Skeletal muscle tissue (tissue), 4 donors: Measurements from ENCODE around the gene EMP1. TPM values are rescaled to one million over a fixed set of nuclear protein-coding genes. Genes with fewer than 3 reads are reported as not detected.

Experiments used
- H3K27ac ChIP-seq: one replicate; pipeline ENCODE4 v1.7.0; 2013; ENCODE audit warnings: mild to moderate bottlenecking, low read depth, low read length, inconsistent platforms
- H3K27me3 ChIP-seq, 3 donors: one replicate each; pipeline ENCODE4 v1.7.0; 2013; ENCODE audit warnings: low read length in 3 of 3; ENCODE audit not compliant: control insufficient read depth in 3 of 3, insufficient read depth in 3 of 3
- H3K36me3 ChIP-seq, 3 donors: one replicate each; pipeline ENCODE4 v1.7.0; 2013; ENCODE audit warnings: low read length in 3 of 3; ENCODE audit not compliant: control insufficient read depth in 3 of 3, insufficient read depth in 3 of 3
- H3K4me1 ChIP-seq, 3 donors: one replicate each; pipeline ENCODE4 v1.7.0; 2013; ENCODE audit warnings: low read length in 3 of 3, mild to moderate bottlenecking in 3 of 3; ENCODE audit not compliant: control insufficient read depth in 3 of 3, insufficient read depth in 3 of 3
- H3K4me3 ChIP-seq, 3 donors: one replicate each; pipeline ENCODE4 v1.7.0; 2013; ENCODE audit warnings: low read length in 3 of 3
- H3K9ac ChIP-seq, 3 donors: one replicate each; pipeline ENCODE4 v1.7.0; 2013; ENCODE audit warnings: low read length in 3 of 3, mild to moderate bottlenecking in 3 of 3, moderate library complexity in 2 of 3, low read depth in 1 of 3
- H3K9me3 ChIP-seq, 3 donors: one replicate each; pipeline ENCODE4 v1.7.0; 2013; ENCODE audit warnings: low read length in 3 of 3; ENCODE audit not compliant: control insufficient read depth in 3 of 3
- total RNA-seq: library from RNA; depleted of rRNA; stranded (reverse); fragments of >200 nt; gene quantifications from one replicate; pipeline ENCODE4 v1.2.3, GENCODE V29; 2014
- donor health status: Osteomylitis.

The EMP1 gene
- total RNA-seq, 1 donor from 2014 or later = 40.2 TPM

DNA sequence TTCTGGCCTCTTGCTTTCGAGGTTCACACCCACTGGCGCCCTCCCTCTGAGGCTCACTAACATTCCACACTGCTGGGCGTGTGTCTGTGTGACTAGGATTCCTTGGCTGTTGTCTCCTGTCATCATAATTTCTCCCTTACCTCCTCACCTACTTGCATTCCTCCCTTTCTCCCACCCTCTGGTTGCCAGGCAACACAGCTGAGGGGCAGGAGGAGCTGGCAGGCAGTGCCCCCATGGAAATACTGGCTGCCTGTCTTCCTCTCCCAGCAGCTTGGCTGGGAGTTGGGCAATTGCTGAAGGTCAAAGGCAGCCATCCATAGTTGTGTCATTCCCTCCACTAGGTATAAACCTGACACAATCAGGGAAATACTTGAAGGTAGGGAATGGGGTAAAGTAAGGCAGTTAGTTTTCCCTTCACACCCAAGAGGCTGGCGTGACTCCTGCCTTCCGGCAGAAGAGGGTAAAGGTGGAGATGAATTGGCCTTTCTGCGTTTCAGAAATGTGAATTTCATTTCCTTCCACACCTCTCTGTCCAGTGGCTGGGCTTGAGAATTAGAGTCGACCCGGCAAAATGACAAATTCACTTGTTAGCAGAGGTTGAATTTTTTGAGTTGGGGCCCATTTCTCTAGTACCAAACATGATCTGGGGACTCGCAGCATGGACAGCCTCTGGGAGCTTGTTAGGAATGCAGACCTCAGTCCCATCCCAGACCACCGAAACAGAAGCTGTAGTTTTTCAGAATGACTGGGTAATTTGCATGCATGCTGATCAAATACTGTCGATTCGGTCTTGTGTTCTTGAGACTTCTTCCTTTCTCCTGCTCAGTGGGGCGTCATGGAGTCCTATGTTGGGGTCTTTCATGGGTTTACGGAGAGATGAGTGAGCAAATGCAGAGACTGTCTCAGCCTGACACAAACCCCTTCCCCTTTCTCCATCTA, 24.3 kb upstream of the EMP1 start:
- H3K27me3 ChIP-seq = no peaks in the 10 kb centered on the region
- no peak overlapping the region for H3K9ac ChIP-seq
- H3K9me3 ChIP-seq = no peaks in the 10 kb centered on the region
- no peak overlapping the region for H3K4me3 ChIP-seq
- no peaks in the 10 kb centered on the region for H3K36me3 ChIP-seq
- peaks cover 0 to 7% (median 4%) of the 10 kb centered on the region in 3 donors for H3K4me1 ChIP-seq
- peak overlapping the region; percentile 72 for H3K27ac ChIP-seq

DNA sequence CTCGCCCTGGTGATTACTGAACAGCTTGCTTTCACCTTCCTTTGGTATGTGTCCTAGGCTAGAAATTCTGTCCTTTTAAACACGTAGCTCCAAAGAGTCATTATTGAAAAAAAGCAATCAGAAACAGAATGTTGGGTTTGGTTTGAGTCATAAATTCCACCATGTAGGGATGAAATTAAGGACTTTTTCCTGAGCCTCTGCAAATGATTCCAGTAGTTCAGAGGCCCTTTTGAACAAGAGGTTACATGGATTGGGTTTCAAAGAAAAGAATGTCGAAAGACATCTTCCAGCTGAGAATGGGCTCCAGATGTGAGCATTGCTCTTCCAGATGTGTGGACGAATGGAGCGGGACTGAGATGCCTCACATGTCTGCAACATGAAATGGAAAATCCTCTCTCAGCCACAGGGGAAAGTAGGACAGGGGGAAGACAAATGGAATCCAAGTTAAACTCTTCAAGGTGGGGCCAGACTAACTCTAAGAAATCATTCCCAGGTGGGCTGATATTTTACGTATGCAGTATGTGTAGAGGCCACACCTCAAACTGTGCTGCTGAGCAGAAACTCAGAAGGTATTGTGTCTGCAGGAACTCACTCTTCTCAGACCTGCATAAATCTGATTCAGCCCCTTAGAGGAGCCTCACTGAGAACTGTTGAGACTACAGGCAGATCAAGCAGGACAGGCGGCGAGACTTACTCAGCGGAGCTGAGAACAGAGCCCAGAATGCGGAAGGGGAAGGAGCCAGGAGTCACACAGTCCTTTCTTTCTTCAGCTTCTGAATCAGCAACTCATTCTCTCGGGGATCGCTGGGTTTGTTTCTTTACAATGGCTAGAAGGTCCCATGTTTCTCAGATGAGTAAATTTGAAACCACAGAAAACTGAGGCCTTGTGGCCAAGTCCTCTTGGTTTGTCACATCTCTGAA, 23.3 kb upstream of the EMP1 start:
- peaks cover 0 to 7% (median 6%) of the 10 kb centered on the region in 3 donors for H3K4me1 ChIP-seq
- no peaks in the 10 kb centered on the region for H3K36me3 ChIP-seq
- peaks cover 0 to 6% (median 4%) of the 10 kb centered on the region in 3 donors for H3K27me3 ChIP-seq
- H3K27ac ChIP-seq = peak overlapping the region; percentile 72
- H3K4me3 ChIP-seq = no peak overlapping the region
- no peaks in the 10 kb centered on the region for H3K9me3 ChIP-seq
- H3K9ac ChIP-seq = peak overlapping the region in 2 of 3 donors; percentile 10 to 34

- H3K4me1 ChIP-seq = peaks cover 11 to 13% (median 12%) of the 10 kb centered on the region in 3 donors
- H3K9me3 ChIP-seq = no peaks in the 10 kb centered on the region
- H3K36me3 ChIP-seq = no peaks in the 10 kb centered on the region
- no peak overlapping the region for H3K9ac ChIP-seq
- H3K4me3 ChIP-seq = no peak overlapping the region
- H3K27ac ChIP-seq = no peak overlapping the region
- peaks cover 0 to 10% (median 7%) of the 10 kb centered on the region in 3 donors for H3K27me3 ChIP-seq
Observed at GRCh38 chr12:13175499-13175898, 21.0 kb upstream of the EMP1 start.

DNA sequence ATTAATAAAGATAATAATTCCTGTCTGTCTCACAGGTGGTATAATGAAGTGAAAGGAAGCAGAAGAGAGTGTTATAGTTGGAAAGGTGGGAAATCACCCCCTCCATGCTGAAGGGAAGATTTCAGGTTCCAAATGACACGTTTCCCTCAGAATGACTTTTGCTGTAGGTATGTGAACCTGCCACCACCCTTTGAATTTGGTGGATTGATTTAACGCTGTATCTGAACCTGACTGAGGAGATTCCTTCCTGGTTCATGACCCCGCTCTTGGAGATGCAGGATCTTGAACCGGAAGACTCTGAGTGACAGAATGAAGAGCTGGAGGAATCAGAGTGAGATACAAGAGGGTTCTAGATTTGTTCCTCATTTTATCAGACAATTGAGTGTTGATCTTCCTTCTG, 20.3 kb upstream of the EMP1 start:
- Histone ChIP-seq H3K4me1 (peaks cover 11 to 12% (median 12%) of the 10 kb centered on the region in 3 donors), H3K4me3 (no peak overlapping the region), H3K27me3 (peaks cover 0 to 10% (median 7%) of the 10 kb centered on the region in 3 donors), H3K9ac (no peak overlapping the region), H3K9me3 (no peaks in the 10 kb centered on the region), H3K27ac (no peak overlapping the region), H3K36me3 (no peaks in the 10 kb centered on the region)

GRCh38 chr12:13177373-13177772, 19.2 kb upstream of the EMP1 start:
- no peak overlapping the region for H3K9ac ChIP-seq
- peaks cover 0 to 10% (median 7%) of the 10 kb centered on the region in 3 donors for H3K27me3 ChIP-seq
- H3K36me3 ChIP-seq = no peaks in the 10 kb centered on the region
- H3K4me3 ChIP-seq = no peak overlapping the region
- H3K4me1 ChIP-seq = peaks cover 10 to 12% (median 11%) of the 10 kb centered on the region in 3 donors
- no peaks in the 10 kb centered on the region for H3K9me3 ChIP-seq
- no peak overlapping the region for H3K27ac ChIP-seq

DNA sequence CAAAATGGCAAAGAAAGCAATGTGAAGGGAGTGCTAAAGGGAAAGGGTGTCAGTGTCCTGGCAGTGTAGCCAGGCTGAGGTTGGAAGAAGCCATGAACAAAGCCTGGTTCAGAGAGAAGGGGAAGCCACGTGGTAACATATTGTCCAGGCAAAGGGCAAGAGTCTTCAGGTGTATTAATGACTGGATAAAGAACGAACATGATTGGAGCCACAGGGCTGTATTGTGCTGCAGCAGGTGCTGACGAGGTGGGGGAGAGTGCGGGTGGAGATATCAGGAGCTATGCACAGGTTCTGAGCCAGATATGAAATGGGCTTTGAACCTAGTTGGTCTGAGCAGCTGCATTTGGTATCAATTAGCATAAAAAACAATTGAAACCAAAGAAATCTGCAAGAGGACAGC, 18.6 kb upstream of the EMP1 start:
- Histone ChIP-seq H3K4me1 (peaks cover 10 to 11% (median 11%) of the 10 kb centered on the region in 3 donors), H3K27me3 (peaks cover 0 to 10% (median 7%) of the 10 kb centered on the region in 3 donors), H3K36me3 (no peaks in the 10 kb centered on the region), H3K9ac (no peak overlapping the region), H3K4me3 (no peak overlapping the region), H3K27ac (no peak overlapping the region), H3K9me3 (no peaks in the 10 kb centered on the region)

DNA sequence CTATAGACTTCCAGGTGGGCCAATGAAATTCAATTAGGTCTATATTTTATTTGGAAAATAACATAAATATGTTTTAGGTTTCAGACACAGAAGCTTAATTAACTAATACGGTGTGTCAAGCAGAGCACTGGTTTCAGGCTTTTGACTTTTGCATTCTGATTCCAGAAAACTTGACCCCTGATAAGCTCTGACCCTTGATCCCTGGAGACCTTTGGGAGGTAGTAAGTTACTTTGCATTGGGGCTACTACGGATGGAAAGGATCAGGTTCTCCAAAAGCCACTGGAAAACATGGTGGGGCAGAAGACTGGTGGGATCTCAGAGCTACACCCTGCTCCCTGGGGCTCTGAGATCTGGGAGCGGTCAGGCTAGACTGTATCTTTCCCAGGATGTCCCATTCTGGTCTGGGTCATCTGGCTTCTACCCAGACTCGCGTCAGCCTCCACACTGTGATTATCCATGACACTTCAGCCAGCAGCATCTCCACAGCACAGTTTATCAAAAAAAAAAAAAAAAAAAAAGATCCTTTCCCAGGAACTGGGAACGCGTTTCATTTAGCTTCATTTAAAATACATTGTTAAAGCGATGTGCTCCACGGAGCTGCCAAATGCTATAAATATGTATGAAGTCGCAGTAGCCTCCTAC, 17.8 kb upstream of the EMP1 start:
- Histone ChIP-seq H3K4me1 (peaks cover 9 to 11% (median 11%) of the 10 kb centered on the region in 3 donors), H3K9me3 (no peaks in the 10 kb centered on the region), H3K27me3 (peaks cover 0 to 10% (median 7%) of the 10 kb centered on the region in 3 donors), H3K9ac (no peak overlapping the region), H3K27ac (peak overlapping the region; percentile 62), H3K36me3 (no peaks in the 10 kb centered on the region), H3K4me3 (no peak overlapping the region)

GRCh38 chr12:13179211-13180074, 17.1 kb upstream of the EMP1 start:
- Histone ChIP-seq H3K27ac (peak overlapping the region; percentile 62), H3K4me1 (peaks cover 7 to 11% (median 8%) of the 10 kb centered on the region in 3 donors), H3K9me3 (no peaks in the 10 kb centered on the region), H3K36me3 (no peaks in the 10 kb centered on the region), H3K9ac (peak overlapping the region in 2 of 3 donors; percentile 16 to 45), H3K4me3 (peak overlapping the region in 1 of 3 donors; percentile 35), H3K27me3 (peaks cover 0 to 10% (median 7%) of the 10 kb centered on the region in 3 donors)
